Pancreas (tissue), 8 donors: Measurements from ENCODE around the gene MRPL44. TPM values are rescaled to one million over a fixed set of nuclear protein-coding genes. Genes with fewer than 3 reads are reported as not detected.

ENCODE experiments used
- polyA plus RNA-seq, 2 donors: library from polyadenylated mRNA; stranded (reverse); fragments of 200-250 nt; gene quantifications; one replicate each; pipeline ENCODE4 v1.2.3, GENCODE V29; 2013
- total RNA-seq, 6 donors: library from RNA; stranded (reverse); fragmentation: NEBNext Ultra II Directional in 4 of 6; extraction: Animal tissue kit (Norgen Biotek cat#: 25700) in 4 of 6; gene quantifications; one replicate each; pipeline versions ENCODE4 v1.2.1 to v1.2.4, GENCODE V29; 2021 to 2023
- donor health status: healthy with polysubstance abuse.
- donor health status: DM: no; HTN: no; CAD: no; lungs with moderate emphysema.
- donor health status: DM: no; HTN: no; CAD: no.
- donor health status: Bipolar disorder and iron deficiency.
- donor health status: DM: yes; HTN: yes; CAD: no.
- donor health status: DM: no; HTN: no; CAD: no.
- donor health status: DM: no; HTN: no; CAD: no.
- donor health status: DM: yes; HTN: yes; CAD: no.

MRPL44 gene
- total and polyA plus RNA-seq, 8 donors, result 5.9 to 12.7 (median 9.6) TPM

Other genes with a start within 250 kb of the MRPL44 start
- gene AP1S3, start 119.9 kb upstream of the MRPL44 start, total RNA-seq, result 1 to 10 TPM; 2.1 to 8.5 (median 4.5) TPM
- gene AP1S3, start 119.9 kb upstream of the MRPL44 start, polyA plus RNA-seq, result 1 to 10 TPM; 1.9 to 3.1 TPM
- 10 to 100 TPM; 13.5 to 25.9 (median 17.1) TPM for gene WDFY1, start 12.1 kb upstream of the MRPL44 start, total RNA-seq
- gene WDFY1, start 12.1 kb upstream of the MRPL44 start, polyA plus RNA-seq, result 1 to 10 TPM; 5.5 to 8.2 TPM
- gene SERPINE2, start 81.8 kb downstream of the MRPL44 start, total RNA-seq, result 10 to 100 TPM in 1 of 6 donors, 1 to 10 TPM in 5; 1.0 to 14.8 (median 2.3) TPM
- 10 to 100 TPM in 1 of 2 donors, 1 to 10 TPM in 1; 2.8 to 10.1 TPM for gene SERPINE2, start 81.8 kb downstream of the MRPL44 start, polyA plus RNA-seq